ENCODE results near the gene GPR149. TPM values are rescaled to one million over a fixed set of nuclear protein-coding genes. Genes with fewer than 3 reads are reported as not detected.
"Not testable (repeated sequence)": the region's sequence is repeated elsewhere in the genome, so short reads cannot be mapped to it uniquely, and the experiment has no call there.

The GPR149 gene, protein sequence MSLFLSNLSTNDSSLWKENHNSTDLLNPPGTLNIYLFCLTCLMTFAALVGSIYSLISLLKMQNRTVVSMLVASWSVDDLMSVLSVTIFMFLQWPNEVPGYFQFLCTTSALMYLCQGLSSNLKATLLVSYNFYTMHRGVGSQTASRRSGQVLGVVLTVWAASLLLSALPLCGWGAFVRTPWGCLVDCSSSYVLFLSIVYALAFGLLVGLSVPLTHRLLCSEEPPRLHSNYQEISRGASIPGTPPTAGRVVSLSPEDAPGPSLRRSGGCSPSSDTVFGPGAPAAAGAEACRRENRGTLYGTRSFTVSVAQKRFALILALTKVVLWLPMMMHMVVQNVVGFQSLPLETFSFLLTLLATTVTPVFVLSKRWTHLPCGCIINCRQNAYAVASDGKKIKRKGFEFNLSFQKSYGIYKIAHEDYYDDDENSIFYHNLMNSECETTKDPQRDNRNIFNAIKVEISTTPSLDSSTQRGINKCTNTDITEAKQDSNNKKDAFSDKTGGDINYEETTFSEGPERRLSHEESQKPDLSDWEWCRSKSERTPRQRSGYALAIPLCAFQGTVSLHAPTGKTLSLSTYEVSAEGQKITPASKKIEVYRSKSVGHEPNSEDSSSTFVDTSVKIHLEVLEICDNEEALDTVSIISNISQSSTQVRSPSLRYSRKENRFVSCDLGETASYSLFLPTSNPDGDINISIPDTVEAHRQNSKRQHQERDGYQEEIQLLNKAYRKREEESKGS
- not detected in 2 replicates for total RNA-seq (2014; rRNA removed; shearing (Covaris generic); ENCODE audit: low replicate concordance)

- no peak for DNase-seq
Measured at GRCh38 chr3:154430014-154430413, at the start of gene GPR149. TSS of gene GPR149 (minus strand) at chr3:154430190. CDS start at chr3:154429615, 575 bp downstream.

GRCh38 chr3:154473769-154474168 lies 43.8 kb upstream of the GPR149 start:
- Histone ChIP-seq H3K36me3 (no peaks in the 10 kb centered on the region), H3K4me3 (no peak overlapping the region), H3K27me3 (no peaks in the 10 kb centered on the region), H3K9me3 (no peaks in the 10 kb centered on the region; the same call in 1 of the 2 replicates)
- DNase-seq: no peak

More at GRCh38 chr3:154430014-154430413, at the start of gene GPR149:
- Histone ChIP-seq H3K4me3 (no peak within 1 kb of the TSS), H3K9me3 (no peaks in the 10 kb centered on the region), H3K36me3 (no peaks in the 10 kb centered on the region), H3K27me3 (peaks cover 20% of the 10 kb centered on the region)

DNA sequence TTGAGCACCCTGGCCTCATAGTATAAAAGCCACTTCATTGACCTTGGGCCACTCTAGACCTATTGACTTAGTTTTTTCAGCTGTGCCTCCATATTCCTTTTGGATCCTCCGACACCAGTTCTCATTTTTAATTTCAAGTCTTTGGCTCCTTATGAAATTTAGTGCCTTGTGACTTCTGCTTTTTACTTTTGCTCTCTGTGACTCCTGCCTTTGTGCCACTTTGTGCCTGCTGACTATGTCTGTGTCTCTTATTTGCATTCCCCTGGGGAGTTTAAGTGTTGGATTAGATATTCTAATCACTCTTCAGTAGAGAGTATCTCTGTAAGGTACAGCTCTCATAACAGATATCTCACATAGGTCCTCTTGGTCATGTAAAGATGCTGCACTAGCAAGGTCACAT lies 39.6 kb upstream of the GPR149 start:
- H3K27me3 ChIP-seq: no peaks in the 10 kb centered on the region
- DNase-seq: no peak
- H3K36me3 ChIP-seq: no peaks in the 10 kb centered on the region
- no peak overlapping the region for H3K4me3 ChIP-seq
- H3K9me3 ChIP-seq: no peaks in the 10 kb centered on the region; the same call in 1 of the 2 replicates

DNA sequence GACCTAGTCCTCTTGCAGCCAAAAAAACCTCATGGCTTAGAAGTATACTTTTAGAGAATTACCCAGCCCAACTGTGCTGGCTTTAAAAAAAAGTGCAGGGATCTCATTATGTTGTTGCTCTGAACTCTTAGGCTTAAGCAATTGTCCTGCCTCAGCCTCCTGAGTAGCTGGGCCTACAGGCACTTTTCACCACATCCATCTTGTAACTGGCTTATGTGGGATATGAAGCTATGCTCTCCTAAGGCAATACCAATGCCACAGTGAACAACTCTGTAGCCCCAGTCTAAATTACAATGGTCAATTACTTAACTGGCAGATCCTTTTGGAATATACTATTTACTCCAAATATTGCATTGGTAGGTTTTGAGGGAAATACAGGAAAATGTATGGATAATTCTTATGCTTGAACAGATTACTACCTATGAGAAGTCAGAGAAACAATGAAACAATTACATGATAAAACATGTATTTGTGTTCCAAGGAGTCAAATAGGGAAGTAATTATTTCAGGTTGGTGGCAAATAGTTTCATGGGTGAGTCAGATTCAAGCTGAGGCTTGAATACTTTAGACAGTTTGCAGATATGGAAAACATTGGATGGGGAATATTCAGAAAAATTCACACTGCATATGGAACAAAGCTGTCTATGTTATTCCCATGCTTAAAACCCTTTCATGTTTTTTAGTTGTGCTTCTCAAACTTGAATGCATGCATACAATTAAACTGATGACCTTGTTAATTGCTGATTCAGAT lies 34.6 kb upstream of the GPR149 start:
- H3K27me3 ChIP-seq: no peaks in the 10 kb centered on the region

DNA sequence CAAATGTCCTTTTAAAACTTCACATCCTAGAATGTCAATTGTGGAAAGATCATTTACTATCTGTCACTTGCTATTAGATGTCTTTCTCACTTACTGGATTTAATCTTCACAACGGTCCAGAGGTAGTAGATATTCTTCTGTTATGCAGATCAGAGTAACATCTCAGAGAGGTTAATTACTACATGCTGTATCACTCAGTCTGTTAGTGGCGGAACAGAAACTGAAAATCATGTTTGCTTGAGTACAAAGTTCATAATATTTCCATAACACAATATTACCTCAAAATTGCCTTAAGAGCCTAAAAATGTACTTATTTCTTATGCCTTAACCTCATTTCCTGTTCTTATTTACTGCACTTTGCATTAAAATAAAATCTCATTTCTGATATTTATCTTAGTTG lies 28.6 kb upstream of the GPR149 start:
- Histone ChIP-seq H3K4me3 (no peak overlapping the region), H3K27me3 (no peaks in the 10 kb centered on the region), H3K9me3 (no peaks in the 10 kb centered on the region), H3K36me3 (no peaks in the 10 kb centered on the region)
- no peak for DNase-seq

More for the DNA sequence above, 34.6 kb upstream of the GPR149 start:
- Histone ChIP-seq H3K36me3 (no peaks in the 10 kb centered on the region), H3K4me3 (no peak overlapping the region), H3K9me3 (no peaks in the 10 kb centered on the region)
- no peak for DNase-seq

- H3K36me3 ChIP-seq, H3K9me3 ChIP-seq, DNase-seq, H3K4me3 ChIP-seq, H3K27me3 ChIP-seq: not testable (repeated sequence)
Measured at GRCh38 chr3:154439081-154439480, 9.1 kb upstream of the GPR149 start.

DNA sequence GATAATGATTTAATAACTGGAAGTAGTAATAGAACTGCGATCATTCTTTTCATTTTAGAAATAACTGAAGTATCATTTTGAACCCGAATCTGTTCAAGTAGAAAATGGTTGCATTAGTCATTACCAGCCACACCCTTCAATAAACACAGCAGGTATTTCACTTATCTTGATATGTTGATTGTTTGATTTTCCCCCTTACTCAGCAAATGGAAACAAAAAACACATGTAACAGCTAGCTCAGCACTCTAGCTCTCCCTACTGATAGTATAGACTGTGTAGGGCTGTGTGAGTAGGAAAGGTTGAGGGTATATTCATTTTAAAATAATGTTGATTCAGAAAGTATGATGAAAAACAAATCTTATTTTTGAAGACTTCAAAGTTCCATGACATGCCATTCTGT lies 1.1 kb upstream of the GPR149 start:
- DNase-seq: no peak
- Histone ChIP-seq H3K36me3 (no peaks in the 10 kb centered on the region), H3K9me3 (no peaks in the 10 kb centered on the region)

GRCh38 chr3:154428286-154429206 lies 1.4 kb downstream of the GPR149 start:
- no peak for DNase-seq

More for the DNA sequence above, 1.1 kb upstream of the GPR149 start:
- peaks cover 20% of the 10 kb centered on the region for H3K27me3 ChIP-seq
- no peak overlapping the region for H3K4me3 ChIP-seq

DNA sequence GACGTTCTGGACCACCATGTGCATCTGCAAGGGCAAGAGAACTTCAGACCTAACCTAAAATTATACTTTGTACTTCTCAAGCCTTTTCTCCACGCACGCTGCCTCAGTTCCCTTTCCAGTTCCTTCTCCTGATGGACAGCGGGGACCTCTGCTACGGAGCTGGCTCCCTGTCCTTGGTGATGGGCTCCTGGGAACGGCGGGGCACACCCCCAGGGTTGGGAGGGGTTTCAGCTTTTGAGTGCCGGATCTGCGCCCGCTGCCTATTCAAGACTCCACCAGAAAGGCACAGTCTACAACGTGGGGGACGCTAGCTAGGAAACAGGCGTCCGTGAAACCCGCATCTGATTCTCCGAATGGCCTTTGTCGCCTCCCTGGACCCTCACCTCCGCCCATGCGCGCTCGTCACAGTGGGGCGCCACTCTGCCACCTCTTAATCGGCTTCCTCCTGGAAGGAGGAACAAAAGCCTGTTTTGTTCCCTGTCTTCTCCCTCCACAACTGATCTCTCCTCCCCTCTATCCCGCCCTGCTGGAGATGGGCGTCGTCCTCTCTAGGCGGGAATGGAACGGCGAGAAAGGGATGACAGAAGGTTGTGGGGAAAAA lies 2.2 kb downstream of the GPR149 start:
- Histone ChIP-seq H3K36me3 (no peaks in the 10 kb centered on the region), H3K4me3 (no peak overlapping the region), H3K27me3 (peaks cover 20% of the 10 kb centered on the region), H3K9me3 (no peaks in the 10 kb centered on the region)
- DNase-seq: no peak

More at GRCh38 chr3:154428286-154429206, 1.4 kb downstream of the GPR149 start:
- H3K36me3 ChIP-seq: no peaks in the 10 kb centered on the region
- no peak overlapping the region for H3K4me3 ChIP-seq
- H3K27me3 ChIP-seq: peaks cover 20% of the 10 kb centered on the region
- no peaks in the 10 kb centered on the region for H3K9me3 ChIP-seq

GRCh38 chr3:154422694-154423093 lies 7.3 kb downstream of the GPR149 start:
- Histone ChIP-seq H3K36me3 (no peaks in the 10 kb centered on the region), H3K27me3 (peaks cover 2% of the 10 kb centered on the region; the same call in 1 of the 2 replicates), H3K9me3 (no peaks in the 10 kb centered on the region), H3K4me3 (no peak overlapping the region)
- no peak for DNase-seq

- no peak overlapping the region for H3K4me3 ChIP-seq
- no peaks in the 10 kb centered on the region for H3K9me3 ChIP-seq
- H3K27me3 ChIP-seq: no peaks in the 10 kb centered on the region
- no peaks in the 10 kb centered on the region for H3K36me3 ChIP-seq
- DNase-seq: no peak
Measured at GRCh38 chr3:154421083-154421482, 8.9 kb downstream of the GPR149 start.

- DNase-seq: no peak
- Histone ChIP-seq H3K9me3 (no peaks in the 10 kb centered on the region), H3K27me3 (no peaks in the 10 kb centered on the region), H3K4me3 (no peak overlapping the region), H3K36me3 (no peaks in the 10 kb centered on the region)
Measured at GRCh38 chr3:154398084-154398967, 31.7 kb downstream of the GPR149 start.

DNA sequence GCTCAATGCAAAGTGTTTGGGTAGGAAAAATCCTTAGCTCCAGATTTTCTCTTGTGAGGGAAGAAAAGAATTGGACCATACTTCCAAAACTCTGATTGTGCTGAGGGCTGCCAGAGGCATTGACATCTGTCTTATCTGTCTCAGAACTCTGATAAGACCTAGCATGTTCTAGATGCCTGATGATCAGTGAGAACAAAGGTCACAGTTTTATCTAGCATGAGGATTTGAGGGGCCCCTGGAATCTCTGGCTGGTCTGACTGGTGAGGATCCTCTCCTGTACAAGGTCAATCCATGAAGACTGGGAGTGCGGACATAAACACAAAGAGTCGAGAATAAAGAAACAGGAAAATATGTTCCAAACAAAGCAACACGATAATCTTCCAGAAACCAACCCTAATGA lies 40.1 kb downstream of the GPR149 start:
- no peaks in the 10 kb centered on the region for H3K9me3 ChIP-seq
- no peak overlapping the region for H3K4me3 ChIP-seq
- DNase-seq: no peak
- no peaks in the 10 kb centered on the region for H3K27me3 ChIP-seq
- H3K36me3 ChIP-seq: no peaks in the 10 kb centered on the region

- H3K36me3 ChIP-seq: no peaks in the 10 kb centered on the region
- H3K27me3 ChIP-seq: 0 out of 2 replicates have a peak, but pooled peaks cover 3% of the 10 kb centered on the region
- no peaks in the 10 kb centered on the region for H3K9me3 ChIP-seq
- H3K4me3 ChIP-seq: no peak overlapping the region
- DNase-seq: peak; percentile 4
Measured at GRCh38 chr3:154384479-154384878, 45.5 kb downstream of the GPR149 start.

DNA sequence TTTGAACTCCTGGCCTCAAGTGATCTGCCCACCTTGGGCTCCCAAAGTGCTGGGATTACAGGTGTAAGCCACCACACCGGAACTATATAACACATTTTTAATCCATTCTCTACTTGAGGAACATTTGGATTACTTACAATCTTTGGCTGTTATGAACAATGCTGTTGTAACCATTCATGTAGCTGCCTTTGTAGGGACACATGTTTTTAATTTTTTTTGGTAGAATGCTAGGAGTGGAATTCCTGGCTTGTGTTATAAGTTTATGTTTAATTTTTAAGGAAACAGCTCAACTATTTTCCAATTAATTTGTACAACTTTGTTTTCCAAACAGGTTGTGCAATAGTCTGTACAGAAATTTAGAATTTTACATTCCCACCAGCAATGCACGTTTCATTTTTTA lies 51.7 kb downstream of the GPR149 start:
- no peak for DNase-seq
- Histone ChIP-seq H3K27me3 (peaks cover 8% of the 10 kb centered on the region; the same call in 1 of the 2 replicates), H3K9me3 (no peaks in the 10 kb centered on the region), H3K4me3 (no peak overlapping the region), H3K36me3 (no peaks in the 10 kb centered on the region)

All from MG63 (cell line).